Spinal cord (tissue), 10 donors: ENCODE data around the gene SNX10. TPM values are rescaled to one million over a fixed set of nuclear protein-coding genes. Genes with fewer than 3 reads are reported as not detected.

Experiments
- DNase-seq, 6 donors: peaks; one replicate each; pipeline versions ENCODE4 v3.0.0 to v3.0.0-alpha.2; 2013 to 2015; ENCODE audit warnings: low spot score in 6 of 6, low read depth in 4 of 6
- H3K27ac ChIP-seq: one replicate; pipeline ENCODE4 v1.5.1; 2013; ENCODE audit warnings: low read depth, low read length, control low read depth
- H3K27me3 ChIP-seq: one replicate; pipeline ENCODE4 v1.6.1; 2013; ENCODE audit warnings: low read length; ENCODE audit not compliant: control insufficient read depth, insufficient read depth
- H3K36me3 ChIP-seq: one replicate; pipeline ENCODE4 v1.6.1; 2013; ENCODE audit warnings: low read length; ENCODE audit not compliant: control insufficient read depth, insufficient read depth
- H3K4me1 ChIP-seq: one replicate; pipeline ENCODE4 v1.6.1; 2013; ENCODE audit warnings: low read length; ENCODE audit not compliant: control insufficient read depth, insufficient read depth
- H3K4me3 ChIP-seq: one replicate; pipeline ENCODE4 v1.5.1; 2013; ENCODE audit warnings: low read depth, low read length, control low read depth
- H3K9me3 ChIP-seq: one replicate; pipeline ENCODE4 v1.6.1; 2013; ENCODE audit warnings: low read length; ENCODE audit not compliant: control insufficient read depth, insufficient read depth
- WGBS: methylation state at CpG from one replicate; pipeline ENCODE4 v1.1.5; 2013; ENCODE audit warnings: missing lambda C conversion rate; ENCODE audit not compliant: insufficient coverage; 5-methylcytosine and 5-hydroxymethylcytosine counted together
- polyA plus RNA-seq, 2 donors: library from polyadenylated mRNA; unstranded; fragments of 120-200 nt; gene quantifications; one replicate each; pipeline ENCODE4 v1.2.1, GENCODE V29; 2013; ENCODE audit not compliant: insufficient read length in 2 of 2
- total RNA-seq, 2 donors: library from RNA; depleted of rRNA in 1 of 2; stranded (reverse); fragments of 120-200 nt in 1 of 2; fragments of >200 nt in 1 of 2; gene quantifications; one replicate each; pipeline versions ENCODE4 v1.2.3 to v1.2.4, GENCODE V29; 2013 to 2014
- donor health status: healthy.

Gene SNX10
- total and polyA plus RNA-seq, 4 donors = 16.9 to 92.3 (median 56.7) TPM

- H3K27me3 ChIP-seq = peaks cover 11% of the 10 kb centered on the region
- no peak overlapping the region for H3K27ac ChIP-seq
Measured at GRCh38 chr7:26372704-26373103, 81.0 kb downstream of the SNX10 start.

GRCh38 chr7:26374647-26375373 is 83.1 kb downstream of the SNX10 start:
- Histone ChIP-seq H3K9me3 (no peaks in the 10 kb centered on the region), H3K27me3 (peaks cover 16% of the 10 kb centered on the region), H3K4me3 (peak overlapping the region; percentile 65), H3K4me1 (peaks cover 7% of the 10 kb centered on the region), H3K27ac (no peak overlapping the region), H3K36me3 (no peaks in the 10 kb centered on the region)
- WGBS = no CpG with 5 or more reads among the region's 6 CpGs
- DNase-seq = peak in 2 of 6 donors; percentile 18 to 61

More at GRCh38 chr7:26372704-26373103, 81.0 kb downstream of the SNX10 start:
- peaks cover 7% of the 10 kb centered on the region for H3K4me1 ChIP-seq
- no peak overlapping the region for H3K4me3 ChIP-seq
- no peaks in the 10 kb centered on the region for H3K36me3 ChIP-seq
- H3K9me3 ChIP-seq = no peaks in the 10 kb centered on the region
- WGBS = no CpG with 5 or more reads among the region's 2 CpGs
- DNase-seq = peak in 1 of 6 donors; percentile 57

- peak overlapping the region; percentile 65 for H3K4me3 ChIP-seq
Measured at GRCh38 chr7:26375726-26376174, 84.1 kb downstream of the SNX10 start.

DNA sequence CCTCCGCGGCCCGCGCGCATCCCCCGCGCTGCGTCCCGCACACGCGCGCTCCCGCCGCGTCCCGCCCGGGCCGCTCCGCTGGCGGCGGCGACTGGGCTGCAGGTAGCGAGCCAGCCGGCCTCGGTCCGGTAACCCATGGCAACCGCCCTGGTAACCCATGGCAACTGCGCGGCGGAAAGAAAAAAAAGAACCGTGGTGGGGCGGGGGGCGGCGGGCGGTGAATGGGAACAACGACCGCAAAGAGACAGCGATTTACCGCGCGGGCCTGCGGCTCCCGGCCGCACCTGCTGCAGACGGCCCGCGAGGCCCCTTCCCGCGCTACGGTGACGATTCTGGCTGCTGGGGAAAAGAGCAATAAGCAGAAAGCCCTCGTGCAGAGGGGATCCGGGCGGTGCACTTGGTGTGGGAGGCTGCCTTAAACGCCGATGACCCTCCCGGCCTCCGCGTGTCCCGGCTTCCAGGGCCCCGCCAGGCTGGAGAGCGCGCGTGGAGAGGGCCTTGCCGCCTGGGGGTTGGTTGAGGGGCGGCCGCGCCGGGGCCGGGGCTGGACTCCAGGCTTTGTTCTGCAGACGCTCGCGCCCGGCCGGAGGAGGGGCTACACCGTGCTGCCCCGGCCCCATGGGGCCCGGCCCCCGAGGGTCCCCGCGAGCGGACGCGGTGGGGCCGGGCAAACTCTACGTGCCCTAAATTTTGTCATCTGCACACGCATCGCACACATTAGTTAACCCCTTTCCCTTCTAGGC is 84.7 kb downstream of the SNX10 start:
- Histone ChIP-seq H3K4me1 (peaks cover 7% of the 10 kb centered on the region), H3K9me3 (no peaks in the 10 kb centered on the region), H3K27ac (peak overlapping the region; percentile 87), H3K4me3 (peak overlapping the region; percentile 65), H3K36me3 (no peaks in the 10 kb centered on the region), H3K27me3 (peaks cover 16% of the 10 kb centered on the region)
- under 1% methylated on average over 86 of the region's 88 CpGs for WGBS
- peak in 5 of 6 donors; percentile 63 to 95 (median 76) for DNase-seq

More at GRCh38 chr7:26375726-26376174, 84.1 kb downstream of the SNX10 start:
- Histone ChIP-seq H3K4me1 (peaks cover 7% of the 10 kb centered on the region), H3K27me3 (peaks cover 16% of the 10 kb centered on the region), H3K36me3 (no peaks in the 10 kb centered on the region), H3K27ac (peak overlapping the region; percentile 4), H3K9me3 (no peaks in the 10 kb centered on the region)
- 9% methylated on average over 9 of the region's 14 CpGs for WGBS
- peak in 1 of 6 donors; percentile 84 for DNase-seq

DNA sequence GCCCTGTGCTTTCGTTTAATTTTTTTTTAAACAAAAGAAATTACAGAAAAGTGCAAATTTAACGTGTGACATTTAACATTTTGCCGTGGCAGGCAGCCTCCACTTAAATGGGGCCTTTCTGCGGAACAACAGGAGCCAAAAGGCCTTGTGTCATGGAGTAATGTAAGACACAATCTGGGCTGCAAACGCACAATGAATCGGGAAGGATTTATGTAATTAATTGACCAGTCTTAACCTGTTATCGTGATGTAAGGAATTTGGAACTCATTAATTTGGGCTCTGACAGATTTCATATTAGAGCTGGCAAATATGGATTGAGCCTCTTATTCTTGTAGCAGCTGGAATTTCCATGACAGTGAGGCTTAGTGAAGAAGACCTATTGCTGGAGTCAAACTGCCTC is 86.4 kb downstream of the SNX10 start:
- H3K36me3 ChIP-seq = no peaks in the 10 kb centered on the region
- WGBS = 47% methylated on average over 6 of the region's 7 CpGs
- H3K4me3 ChIP-seq = no peak overlapping the region
- H3K27me3 ChIP-seq = peaks cover 13% of the 10 kb centered on the region
- no peaks in the 10 kb centered on the region for H3K9me3 ChIP-seq
- peaks cover 7% of the 10 kb centered on the region for H3K4me1 ChIP-seq
- peak in 2 of 6 donors; percentile 37 to 62 for DNase-seq
- H3K27ac ChIP-seq = no peak overlapping the region

DNA sequence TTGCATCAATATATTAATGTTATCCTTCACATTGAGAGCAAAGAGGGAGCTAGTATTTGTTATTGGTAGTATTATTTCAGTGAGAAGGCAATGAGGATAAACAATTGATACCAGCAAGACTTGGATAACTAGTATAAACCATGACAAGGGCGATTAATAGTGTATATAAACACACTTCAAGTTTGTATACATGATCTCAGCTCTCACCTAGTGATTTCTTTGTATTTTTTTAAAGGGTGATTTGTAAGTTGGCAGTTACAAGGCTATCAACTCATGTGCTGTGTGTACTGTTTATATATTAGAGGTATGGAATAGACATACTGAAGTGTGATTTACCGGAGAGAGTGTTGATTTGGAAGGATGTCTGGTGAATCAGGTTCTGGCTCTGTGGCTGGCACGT is 88.0 kb downstream of the SNX10 start:
- no peak overlapping the region for H3K27ac ChIP-seq
- H3K36me3 ChIP-seq = no peaks in the 10 kb centered on the region
- H3K4me3 ChIP-seq = no peak overlapping the region
- WGBS = 80% methylated on average over 1 of the region's 3 CpGs
- H3K9me3 ChIP-seq = no peaks in the 10 kb centered on the region
- H3K4me1 ChIP-seq = peaks cover 7% of the 10 kb centered on the region
- H3K27me3 ChIP-seq = peaks cover 14% of the 10 kb centered on the region
- no peak for DNase-seq

DNA sequence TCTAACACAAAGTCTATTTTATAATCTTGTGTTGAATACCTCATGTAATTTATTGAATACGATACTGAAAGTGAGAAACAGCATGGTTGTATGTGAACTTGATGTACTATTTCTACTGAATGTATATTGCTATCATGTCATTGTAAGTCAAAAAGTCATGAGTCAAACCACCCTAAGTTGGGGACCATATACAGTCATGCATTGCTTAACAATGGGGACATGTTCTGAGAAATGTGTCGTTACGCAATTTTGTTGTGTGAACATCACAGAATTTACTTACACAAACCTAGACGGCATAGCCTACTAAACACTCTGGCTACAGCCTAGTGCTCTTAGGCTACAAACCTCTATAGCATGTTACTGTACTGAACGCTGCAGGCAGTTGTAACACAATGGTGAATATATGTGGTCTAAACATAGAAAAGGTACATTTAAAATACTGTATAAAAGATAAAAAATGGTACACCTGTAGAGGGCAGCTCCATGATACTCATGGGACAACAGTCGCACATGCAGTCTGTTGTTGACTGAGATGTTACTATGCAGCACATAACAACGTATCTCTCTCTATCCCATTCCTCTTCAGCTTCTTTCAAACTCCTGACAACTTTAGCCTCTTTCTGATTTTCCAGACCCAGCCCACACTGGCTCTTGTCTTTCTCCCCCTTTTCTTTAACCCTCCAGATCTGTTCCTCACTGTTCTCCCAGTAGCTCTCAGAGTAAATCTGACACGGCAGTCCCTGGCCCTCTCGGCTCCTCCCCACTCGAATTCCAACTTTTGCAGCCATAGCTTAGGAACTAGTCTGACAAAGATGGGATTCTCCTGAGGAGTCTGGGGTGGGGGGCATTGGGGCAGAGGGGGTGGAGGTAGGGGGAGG is 90.1 kb downstream of the SNX10 start:
- no peak for DNase-seq
- Histone ChIP-seq H3K36me3 (no peaks in the 10 kb centered on the region), H3K4me3 (no peak overlapping the region), H3K9me3 (no peaks in the 10 kb centered on the region), H3K4me1 (peaks cover 2% of the 10 kb centered on the region), H3K27ac (no peak overlapping the region), H3K27me3 (peaks cover 10% of the 10 kb centered on the region)
- 52% methylated on average over 5 of the region's 10 CpGs for WGBS

DNA sequence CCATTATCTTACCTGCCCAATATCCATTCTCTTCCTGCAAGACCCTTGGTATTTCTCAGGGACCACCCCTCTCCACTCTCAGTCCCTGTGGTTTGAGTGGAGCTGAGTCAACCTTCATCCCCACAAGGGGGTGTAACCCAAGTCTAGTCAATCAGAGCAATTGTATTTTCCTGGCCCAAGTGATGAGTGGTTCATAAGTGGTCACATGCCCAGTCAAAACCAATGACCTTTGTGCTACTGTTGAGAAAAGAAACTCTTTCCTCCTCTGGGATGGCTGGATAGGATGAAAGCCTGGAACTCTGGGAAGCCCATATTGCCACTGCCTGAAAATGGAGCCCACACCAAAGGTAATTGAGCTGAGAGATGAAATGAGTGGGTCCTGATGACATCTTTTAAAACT is 93.6 kb downstream of the SNX10 start:
- no peak for DNase-seq
- H3K36me3 ChIP-seq = no peaks in the 10 kb centered on the region
- no peak overlapping the region for H3K27ac ChIP-seq
- H3K27me3 ChIP-seq = peaks cover 7% of the 10 kb centered on the region
- no peak overlapping the region for H3K4me3 ChIP-seq
- H3K9me3 ChIP-seq = no peaks in the 10 kb centered on the region
- H3K4me1 ChIP-seq = no peaks in the 10 kb centered on the region

GRCh38 chr7:26387731-26388130 is 96.1 kb downstream of the SNX10 start:
- Histone ChIP-seq H3K9me3 (no peaks in the 10 kb centered on the region), H3K36me3 (no peaks in the 10 kb centered on the region), H3K4me1 (no peaks in the 10 kb centered on the region), H3K27ac (no peak overlapping the region), H3K4me3 (no peak overlapping the region), H3K27me3 (peaks cover 7% of the 10 kb centered on the region)
- peak in 2 of 6 donors; percentile 47 to 50 for DNase-seq
- 56% methylated on average over 1 of the region's 2 CpGs for WGBS
